HG02759 (cell line): ENCODE data around the gene HOXD3.

Experiments
- ATAC-seq: cut with Tn5 transposase; IDR thresholded peaks from one replicate; pipeline ENCODE4 v1.9.1; 2021; ENCODE audit warnings: mild to moderate bottlenecking, moderate library complexity; ENCODE audit not compliant: unreplicated experiment

The HOXD3 gene

GRCh38 chr2:176121190-176122051, 35.7 kb upstream of the HOXD3 start:
- ATAC-seq, result no peak

DNA sequence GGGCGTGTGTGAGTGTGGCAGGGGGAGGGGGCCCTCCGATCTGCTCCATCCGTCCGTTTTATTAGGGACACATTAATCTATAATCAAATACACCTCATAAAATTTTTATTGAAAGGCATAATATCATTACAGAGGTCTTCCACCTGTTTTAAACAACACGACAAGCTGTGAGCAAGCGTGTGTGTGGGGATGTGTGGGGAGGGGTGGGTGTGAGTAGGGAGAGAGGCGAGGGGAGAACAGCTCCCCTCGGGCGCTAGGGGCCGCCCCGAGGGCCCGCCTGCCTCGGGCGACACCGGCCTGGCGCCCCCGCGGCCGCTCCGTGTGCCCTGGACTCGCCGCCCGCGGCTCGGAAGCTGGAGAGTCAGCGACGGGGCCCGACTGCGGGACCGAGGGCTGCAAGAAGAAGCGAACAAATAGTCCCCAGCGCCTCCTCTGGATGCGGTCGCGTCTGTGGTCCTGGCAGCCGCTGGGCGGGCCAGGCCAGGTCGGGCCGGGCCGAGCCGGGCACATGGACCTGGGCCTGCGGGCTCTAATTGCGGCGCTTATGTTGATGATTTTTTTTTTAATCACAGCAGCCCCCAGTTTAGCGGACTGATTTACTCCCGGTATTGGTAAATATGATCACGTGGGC, 34.9 kb upstream of the HOXD3 start:
- no peak for ATAC-seq

DNA sequence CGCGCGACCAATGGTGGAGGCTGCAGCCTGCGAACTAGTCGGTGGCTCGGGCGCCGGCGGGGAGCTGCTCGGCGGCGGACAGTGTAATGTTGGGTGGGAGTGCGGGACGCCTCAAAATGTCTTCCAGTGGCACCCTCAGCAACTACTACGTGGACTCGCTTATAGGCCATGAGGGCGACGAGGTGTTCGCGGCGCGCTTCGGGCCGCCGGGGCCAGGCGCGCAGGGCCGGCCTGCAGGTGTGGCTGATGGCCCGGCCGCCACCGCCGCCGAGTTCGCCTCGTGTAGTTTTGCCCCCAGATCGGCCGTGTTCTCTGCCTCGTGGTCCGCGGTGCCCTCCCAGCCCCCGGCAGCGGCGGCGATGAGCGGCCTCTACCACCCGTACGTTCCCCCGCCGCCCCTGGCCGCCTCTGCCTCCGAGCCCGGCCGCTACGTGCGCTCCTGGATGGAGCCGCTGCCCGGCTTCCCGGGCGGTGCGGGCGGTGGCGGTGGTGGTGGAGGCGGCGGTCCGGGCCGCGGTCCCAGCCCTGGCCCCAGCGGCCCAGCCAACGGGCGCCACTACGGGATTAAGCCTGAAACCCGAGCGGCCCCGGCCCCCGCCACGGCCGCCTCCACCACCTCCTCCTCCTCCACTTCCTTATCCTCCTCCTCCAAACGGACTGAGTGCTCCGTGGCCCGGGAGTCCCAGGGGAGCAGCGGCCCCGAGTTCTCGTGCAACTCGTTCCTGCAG, 34.3 kb upstream of the HOXD3 start, which contains the start of gene HOXD9:
Gene HOXD9 (plus strand): TSS at position 37 of the 728 bp plus-strand sequence. CDS start 50 bp downstream, at position 87.
- no peak for ATAC-seq

- ATAC-seq, result no peak
Measured at GRCh38 chr2:176123411-176124109, 33.5 kb upstream of the HOXD3 start.

DNA sequence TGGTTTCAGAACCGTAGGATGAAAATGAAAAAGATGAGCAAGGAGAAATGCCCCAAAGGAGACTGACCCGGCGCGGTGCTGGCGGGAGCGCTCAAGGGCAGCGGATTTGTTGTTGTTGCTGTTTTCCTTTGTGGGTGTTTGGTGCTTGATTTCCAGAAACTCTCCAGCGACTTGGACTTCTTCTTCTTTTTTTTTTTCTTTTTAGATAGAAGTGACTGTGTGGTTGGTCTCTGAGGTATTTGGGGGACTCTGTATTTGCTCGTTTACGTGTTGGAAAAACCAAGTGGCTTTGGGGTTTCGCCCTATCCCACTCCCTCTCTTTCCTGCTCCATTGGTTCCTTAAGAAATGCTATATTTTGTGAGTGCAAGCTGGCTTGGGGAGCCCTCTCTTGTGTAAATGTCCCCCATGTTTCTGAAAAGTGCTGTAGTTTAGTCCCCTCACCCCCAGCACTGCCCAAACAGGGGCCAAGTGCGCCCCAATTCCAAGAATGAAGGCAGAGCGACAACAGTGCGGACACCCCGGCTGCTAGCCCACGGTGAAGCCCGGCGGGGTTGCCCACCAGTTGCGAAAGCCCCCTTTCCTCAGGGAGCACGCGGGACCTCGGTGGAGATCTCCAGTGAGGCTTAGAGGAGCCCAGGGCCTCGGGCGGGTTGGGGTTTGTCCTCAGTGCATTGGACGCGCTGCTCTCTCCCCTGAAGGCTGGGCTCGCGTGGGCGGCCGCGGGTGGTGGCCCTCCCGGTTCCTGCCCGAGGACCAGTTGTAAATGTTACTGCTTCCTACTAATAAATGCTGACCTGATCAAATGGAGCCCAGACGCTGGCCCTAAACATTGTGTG, 32.8 kb upstream of the HOXD3 start:
- ATAC-seq, result no peak

DNA sequence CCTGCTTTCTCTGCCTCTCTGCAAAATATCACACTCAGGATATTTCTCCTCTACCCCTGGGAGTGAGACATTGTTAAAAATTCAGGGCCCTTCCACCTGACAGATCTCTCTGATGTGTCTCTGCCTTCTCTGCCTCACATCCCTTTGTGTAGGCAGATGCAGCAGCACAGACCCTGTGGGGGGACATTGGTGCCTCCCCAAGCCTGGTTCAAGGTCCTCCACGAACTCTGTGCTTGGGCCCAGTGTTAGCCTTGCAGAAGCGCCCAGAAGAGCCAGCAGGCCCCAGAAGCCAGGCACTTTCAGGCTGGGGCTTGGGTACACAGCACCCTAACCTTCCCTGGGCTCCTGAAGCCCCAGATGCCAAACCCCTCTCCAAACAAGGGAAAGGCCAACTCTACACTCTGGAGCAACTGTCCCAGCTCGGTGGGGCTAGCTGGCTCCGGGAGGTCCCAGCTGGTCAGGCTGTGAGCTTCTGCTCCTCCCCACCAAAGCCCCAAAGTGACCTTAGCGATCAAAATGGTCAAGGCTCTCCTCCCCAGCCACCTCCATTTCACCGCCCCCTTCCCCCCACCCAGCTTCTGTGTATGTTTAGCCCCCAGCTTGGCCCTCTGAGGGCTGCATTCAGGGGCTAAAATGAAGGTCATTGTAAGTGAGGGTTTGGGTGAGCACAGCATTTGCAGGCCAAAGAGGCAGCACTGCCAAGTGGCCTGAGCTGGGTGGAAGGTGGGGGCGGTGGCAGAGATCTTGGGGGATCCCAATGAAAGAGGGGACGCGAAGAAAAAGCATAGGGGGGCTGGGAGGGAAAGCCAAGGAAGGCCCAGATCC, 31.9 kb upstream of the HOXD3 start:
- no peak for ATAC-seq

DNA sequence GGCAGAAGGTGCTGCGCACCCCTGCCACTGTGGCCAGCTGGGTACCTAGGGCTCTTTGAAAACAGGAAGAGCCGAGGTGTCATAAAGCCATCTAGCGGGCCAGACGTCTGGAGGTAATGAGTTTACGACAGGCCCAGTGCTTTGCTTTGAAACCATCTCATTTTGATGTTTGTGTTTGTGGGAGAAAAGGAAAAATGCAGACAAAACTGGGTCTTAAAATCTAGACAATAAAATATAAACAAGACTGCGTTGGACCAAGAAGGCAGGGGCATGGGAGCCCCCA, 31.4 kb upstream of the HOXD3 start:
- ATAC-seq, result no peak

DNA sequence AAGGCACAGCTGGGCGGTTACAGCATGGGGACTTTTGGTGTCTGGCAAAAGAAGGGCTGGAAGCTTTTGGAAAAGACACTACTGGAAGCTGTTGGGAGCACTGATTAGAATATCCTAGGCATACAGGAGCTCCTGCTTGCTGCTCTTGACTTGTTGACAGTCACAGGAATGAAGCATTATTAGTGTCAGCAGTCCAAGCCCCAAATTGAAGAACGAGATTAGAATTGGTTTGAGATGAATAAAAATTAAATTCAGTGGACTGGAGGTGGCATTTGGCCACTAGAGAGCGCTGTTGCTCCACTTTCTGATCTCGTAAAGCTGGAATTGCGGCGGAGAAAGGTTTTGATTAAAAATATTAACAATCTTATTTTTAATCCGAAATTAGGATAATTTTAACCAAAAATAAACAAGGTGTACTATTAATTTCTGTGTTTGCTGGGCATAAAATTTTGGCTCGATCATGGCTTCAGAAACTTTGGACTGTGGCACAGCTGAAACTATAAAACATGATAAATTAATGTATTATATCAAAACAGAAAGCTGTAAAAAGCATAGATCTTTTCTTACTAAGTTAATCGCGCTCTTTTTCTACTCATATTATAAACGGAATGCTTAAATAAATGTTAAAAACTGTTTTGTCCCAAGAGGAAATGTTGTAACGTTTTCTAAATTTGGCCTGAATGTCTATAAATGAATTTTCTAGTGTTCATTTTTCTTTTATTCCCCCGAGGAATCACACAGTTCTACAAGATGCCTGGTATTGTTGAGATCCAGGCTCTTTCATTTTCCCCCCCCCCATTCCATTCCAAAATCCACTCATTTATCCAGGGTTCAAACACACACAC, 30.0 kb upstream of the HOXD3 start:
- ATAC-seq, result no peak

DNA sequence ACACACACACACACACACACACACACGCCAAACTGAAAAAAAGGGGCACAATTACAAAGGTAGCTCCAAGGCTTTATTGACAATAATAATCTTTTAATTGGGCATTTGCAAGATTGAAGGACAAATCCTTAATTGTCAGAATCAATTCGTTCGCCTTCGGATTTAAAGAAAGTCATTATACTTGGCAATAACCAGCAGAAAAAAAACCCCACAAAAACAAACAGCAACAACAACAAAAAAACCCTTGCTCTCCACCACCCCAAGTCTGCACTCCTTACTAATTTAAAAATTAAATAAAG, 29.4 kb upstream of the HOXD3 start:
- no peak for ATAC-seq

DNA sequence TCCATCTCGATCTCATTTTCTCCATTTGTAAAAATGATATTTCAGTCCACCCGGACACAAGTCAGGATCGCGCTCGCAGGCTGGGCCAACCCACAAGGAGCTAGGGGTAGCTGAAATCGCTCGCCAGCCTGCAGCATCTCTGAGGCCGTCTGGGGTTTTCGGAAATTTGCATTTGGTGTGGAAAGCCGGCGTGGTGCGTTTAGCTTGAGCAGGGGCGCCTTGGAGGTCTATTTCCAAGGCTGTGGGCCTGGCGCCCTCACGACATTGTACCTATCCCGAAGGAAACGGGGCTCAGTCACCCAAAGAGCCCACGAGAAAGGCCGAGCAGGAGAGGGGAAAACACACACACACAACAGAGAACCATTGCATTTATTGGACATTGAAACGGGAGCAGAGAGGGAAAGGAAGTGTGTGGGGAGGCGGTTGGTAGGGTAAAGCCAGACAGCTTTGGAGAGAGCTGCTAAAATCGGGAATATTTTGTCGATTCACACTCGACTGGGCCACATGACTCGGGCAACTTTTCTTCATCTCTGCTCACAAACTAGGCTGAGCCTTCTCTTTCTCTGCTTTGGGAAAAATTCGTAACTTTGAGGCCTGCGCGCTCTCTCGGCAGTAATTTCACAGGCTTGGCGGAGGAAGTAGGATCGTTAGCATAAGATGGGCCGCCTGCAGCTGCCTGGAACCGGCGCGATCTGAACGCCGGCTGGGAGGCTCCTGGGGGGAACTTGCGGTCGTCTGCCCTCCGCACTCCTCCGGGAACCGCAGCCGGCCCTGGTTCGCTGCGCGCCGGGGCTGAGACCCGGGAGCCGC, 28.7 kb upstream of the HOXD3 start:
- no peak for ATAC-seq

DNA sequence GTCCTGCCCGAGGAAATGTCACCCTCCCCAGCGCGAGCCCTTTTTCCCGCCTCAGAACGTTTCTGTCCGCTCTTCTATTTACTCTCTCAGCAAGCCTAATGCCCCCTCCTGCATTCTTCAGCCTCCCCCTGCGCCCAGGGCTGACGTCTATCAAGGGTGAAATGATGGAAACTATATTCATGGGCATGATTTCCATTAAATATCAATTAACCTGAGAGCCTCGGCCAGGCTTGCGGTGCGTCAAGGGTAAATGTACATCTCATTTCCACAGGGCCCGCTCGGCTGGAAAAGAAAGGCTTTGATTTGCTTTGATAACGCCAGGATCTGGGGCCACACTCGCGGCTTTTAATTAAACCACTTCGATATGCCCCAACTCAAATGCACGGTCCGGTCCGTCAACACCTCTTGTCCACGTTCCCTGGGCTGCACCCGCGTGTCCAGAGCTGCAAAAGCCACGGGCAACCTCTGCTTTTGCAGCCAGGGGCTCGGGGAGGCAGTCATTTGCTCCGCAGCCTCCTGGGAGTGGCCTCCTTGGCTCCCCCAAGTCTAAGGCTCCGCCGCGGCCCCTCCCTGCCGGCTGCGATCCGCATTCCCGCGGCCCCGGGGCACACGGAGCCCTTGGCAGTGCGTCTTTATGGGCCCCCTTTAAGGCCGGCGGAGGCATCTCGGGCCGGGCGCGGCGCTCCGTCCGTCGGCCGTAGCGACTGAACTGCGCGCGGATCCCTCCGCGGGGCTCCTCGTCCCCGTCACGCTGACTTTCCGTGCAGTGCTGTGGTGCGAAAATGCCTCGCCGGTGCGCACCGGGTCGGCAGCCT, 27.9 kb upstream of the HOXD3 start, which contains the start of gene HOXD8:
Gene HOXD8 (plus strand): TSS at position 724 of the 815 bp plus-strand sequence. CDS start 662 bp downstream, outside the sequence.
- ATAC-seq, result no peak

- ATAC-seq, result no peak
Measured at GRCh38 chr2:176129813-176130146, 27.3 kb upstream of the HOXD3 start.

GRCh38 chr2:176130147-176130956, 26.8 kb upstream of the HOXD3 start:
- ATAC-seq, result no peak

DNA sequence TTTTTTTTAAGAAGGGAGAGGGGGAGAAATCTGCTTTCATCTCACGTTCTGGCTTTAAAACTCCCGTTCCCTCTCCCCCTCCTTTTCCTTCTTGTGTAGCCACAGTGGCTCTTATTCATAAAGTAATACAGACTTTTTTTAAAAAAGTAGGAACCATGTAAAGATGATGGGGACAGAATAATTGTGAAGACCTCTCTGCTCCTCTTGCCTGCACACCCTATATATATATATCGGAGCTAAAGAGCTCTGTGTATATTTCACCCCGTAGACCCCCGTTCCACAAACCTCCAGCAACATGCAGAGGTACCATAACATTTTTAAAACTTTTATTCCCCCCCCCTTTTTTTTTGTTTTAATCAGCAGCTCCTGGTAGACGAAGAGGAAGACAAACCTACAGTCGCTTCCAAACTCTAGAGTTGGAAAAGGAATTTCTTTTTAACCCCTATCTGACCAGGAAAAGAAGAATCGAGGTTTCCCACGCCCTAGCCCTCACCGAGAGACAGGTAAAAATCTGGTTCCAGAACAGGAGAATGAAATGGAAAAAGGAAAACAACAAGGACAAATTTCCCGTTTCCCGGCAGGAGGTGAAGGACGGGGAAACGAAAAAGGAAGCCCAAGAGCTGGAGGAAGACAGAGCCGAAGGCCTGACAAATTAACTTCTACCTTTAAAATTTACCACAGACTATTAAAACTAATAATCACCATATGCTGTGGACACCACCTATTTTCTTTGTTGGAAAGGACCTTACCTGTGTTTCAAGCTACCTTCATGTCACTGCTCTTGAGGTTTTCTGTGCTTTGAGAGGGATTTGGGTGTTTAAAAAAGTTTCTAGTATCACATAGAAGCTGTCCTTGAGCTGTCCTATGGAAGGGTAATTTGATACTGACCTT, 25.9 kb upstream of the HOXD3 start:
- ATAC-seq, result no peak

DNA sequence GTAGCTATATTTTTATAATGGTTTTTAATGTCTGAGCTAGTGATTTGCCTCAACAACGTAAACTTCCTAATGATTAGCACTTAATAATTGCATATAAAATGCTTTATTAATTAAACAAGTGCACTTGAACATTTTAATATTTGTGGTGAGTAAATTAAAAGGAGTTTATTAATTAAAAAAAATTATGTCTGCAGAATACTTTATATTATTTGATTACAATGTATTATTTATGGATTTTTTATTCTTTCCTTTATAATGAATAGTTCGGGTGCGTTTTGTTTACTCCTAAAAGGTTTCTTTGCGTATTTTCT, 25.3 kb upstream of the HOXD3 start:
- no peak for ATAC-seq
